Ramos (cell line): ENCODE measurements around the gene CAMK2D.

ENCODE experiments used
- in situ Hi-C: fragments of 300-500 bp; cut with MboI; formaldehyde crosslinking; loops from one replicate; pipeline ENCODE4 v1.14.3; 2022; ENCODE audit warnings: low sequenced_read_pairs; ENCODE audit not compliant: unreplicated experiment

CAMK2D gene

DNA sequence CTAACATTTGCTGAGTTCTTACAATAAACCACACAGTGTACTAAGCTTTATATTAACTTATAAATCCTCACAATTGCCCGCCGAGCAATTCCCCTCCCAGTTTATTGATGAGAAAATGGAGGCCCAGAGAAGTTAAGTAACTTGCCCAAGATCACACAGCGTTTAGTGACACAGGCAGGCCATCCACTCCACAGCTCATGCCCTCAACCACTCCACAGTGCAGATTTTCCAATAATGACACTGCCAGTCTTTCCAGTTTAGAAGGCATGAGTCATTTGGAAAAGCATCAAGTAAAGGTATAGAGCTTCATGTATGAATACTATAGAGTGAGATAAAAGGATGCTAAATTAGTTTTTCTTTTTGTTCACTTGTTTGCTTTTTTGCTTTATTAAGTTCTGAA, 208.5 kb downstream of the CAMK2D start:
- in situ Hi-C loops: loop anchor here (25.0 kb wide), 1 partner anchor 1266 kb away; the partner anchor contains the start of genes ALPK1 and TIFA

GRCh38 chr4:113550510-113550909, 211.0 kb downstream of the CAMK2D start:
- in situ Hi-C loops: loop anchor here (25.0 kb wide), 1 partner anchor 1263 kb away; the partner anchor contains the start of genes ALPK1 and TIFA

GRCh38 chr4:113548303-113548702, 213.2 kb downstream of the CAMK2D start:
- in situ Hi-C loops: loop anchor here (5.0 kb wide), 1 partner anchor 214 kb away; the partner anchor contains the start of gene CAMK2D

GRCh38 chr4:113547487-113548042, 214.0 kb downstream of the CAMK2D start:
- in situ Hi-C loops: loop anchor here (5.0 kb wide), 1 partner anchor 215 kb away; the partner anchor contains the start of gene CAMK2D

GRCh38 chr4:113541933-113542332, 219.6 kb downstream of the CAMK2D start:
- in situ Hi-C loops: no loop called here

DNA sequence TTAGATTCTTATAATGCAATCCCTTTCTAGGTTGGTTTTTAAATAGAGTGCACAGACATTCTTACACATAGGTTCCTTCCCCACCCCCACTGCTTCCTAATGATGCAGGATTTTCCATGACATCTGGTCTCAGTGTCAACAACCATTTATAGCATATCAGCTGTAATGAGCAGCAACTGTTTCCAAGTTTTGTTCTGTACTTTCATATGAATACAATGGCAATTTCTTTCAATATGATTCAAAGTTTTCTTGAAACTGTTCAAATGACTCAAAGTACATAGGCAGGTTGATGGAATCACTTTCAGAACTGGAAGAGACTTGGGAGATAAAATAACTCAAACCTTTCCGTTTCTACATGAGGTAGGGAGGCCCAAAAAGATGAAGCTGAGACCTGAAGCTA, 220.7 kb downstream of the CAMK2D start:
- in situ Hi-C loops: no loop called here

- in situ Hi-C loops: no loop called here
These were observed 222.1 kb downstream of the CAMK2D start for GRCh38 chr4:113539408-113539807.

DNA sequence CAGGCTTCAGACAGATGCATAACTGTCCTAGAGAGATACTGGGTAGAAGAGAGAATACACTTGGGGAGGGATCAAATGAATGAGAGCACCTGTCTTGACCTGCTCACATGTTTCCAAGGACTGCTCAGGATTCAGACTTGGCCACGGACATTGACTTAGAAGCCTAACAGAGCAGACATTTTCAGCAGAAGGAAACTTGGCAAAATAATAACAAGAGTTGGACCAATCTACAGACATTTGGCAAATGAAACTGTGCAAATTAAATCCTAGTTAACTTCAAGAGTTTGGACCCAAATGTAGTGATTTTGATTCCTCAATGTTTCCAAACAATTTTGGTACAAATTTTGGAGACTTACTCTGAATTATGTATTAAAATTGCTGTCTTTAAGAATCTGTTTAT, 223.9 kb downstream of the CAMK2D start:
- in situ Hi-C loops: no loop called here

GRCh38 chr4:113537203-113537602, 224.3 kb downstream of the CAMK2D start:
- in situ Hi-C loops: no loop called here

- in situ Hi-C loops: no loop called here
These were observed 226.8 kb downstream of the CAMK2D start for GRCh38 chr4:113534711-113535110.

DNA sequence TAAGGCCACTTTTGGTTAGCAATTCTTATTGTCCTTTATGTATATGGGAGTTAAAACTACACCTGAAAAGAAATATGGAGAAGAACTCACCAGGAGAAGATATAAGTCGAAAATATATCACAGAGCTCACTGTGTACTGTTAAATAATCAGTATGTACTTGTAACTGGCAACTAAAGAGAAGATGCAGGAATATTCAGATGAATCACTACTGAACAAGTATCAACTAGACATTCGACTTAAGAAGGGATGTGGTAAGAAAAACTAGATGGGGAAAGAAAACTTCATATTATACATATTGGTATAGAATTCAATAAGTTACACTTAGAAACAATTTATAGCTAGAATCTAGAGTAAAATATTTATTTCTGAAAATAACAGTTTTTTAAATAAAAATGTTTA, 230.0 kb downstream of the CAMK2D start:
- in situ Hi-C loops: no loop called here

GRCh38 chr4:113528395-113528794, 233.1 kb downstream of the CAMK2D start:
- in situ Hi-C loops: no loop called here

- in situ Hi-C loops: no loop called here
These were observed 236.0 kb downstream of the CAMK2D start for GRCh38 chr4:113525521-113525920.

GRCh38 chr4:113524505-113525186, 236.9 kb downstream of the CAMK2D start:
- in situ Hi-C loops: no loop called here

DNA sequence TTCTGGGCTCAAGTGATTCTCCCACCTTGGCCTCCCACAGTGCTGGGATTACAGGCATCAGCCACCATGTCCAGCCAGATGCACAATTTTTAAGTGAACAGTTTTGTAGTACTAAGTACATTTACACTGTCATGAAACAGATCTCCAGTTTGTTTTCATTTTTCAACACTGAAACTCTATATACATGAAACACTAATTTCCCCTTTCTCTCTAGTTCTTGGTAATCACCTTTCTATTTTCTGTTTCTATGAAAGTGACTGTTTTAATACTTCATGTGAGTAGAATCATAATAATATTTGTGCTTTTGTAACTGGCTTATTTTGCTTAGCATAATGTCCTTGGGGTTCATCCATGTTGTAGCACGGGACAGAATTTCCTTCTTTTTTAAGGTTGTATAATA, 237.4 kb downstream of the CAMK2D start:
- in situ Hi-C loops: no loop called here

GRCh38 chr4:113522433-113522832, 239.1 kb downstream of the CAMK2D start:
- in situ Hi-C loops: no loop called here

- in situ Hi-C loops: no loop called here
These were observed 248.2 kb downstream of the CAMK2D start for GRCh38 chr4:113513382-113513781.

DNA sequence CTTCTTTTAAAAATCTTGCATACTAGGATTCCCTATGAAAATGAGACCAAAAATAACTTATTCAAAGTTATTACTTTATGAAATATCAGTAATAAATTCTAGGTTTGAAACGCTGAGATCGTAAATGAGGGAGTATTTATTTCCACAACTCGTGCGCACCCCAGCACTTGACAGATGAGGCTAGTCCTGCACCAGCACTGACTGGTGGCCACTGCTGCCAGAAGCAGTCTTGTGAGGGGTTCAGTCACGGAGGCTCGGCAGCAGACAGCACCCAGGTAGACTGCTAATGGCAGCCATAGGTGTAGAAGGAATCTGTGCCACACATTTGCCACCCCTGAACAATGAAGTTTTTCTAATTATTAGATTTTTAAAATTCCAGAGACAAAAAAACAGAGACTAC, 248.7 kb downstream of the CAMK2D start:
- in situ Hi-C loops: no loop called here

DNA sequence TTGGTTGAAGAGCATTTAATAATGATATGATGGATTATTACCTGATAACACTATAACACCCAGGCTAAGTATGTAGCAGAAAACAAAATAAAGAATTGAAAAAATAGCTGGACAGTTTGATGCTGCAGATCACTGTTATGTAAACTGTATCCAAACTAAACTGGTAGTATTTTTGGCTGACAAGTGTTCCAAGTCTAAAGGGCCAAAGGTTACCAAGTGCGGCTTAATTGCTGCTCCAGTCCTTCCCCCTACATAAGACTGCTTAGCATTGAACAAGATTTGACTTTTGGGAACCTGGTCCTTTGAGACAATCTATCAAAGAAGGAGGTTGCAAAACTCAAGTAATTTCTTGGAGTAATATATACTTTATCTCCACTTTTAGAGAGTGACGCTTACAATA, 249.6 kb downstream of the CAMK2D start:
- in situ Hi-C loops: no loop called here

DNA sequence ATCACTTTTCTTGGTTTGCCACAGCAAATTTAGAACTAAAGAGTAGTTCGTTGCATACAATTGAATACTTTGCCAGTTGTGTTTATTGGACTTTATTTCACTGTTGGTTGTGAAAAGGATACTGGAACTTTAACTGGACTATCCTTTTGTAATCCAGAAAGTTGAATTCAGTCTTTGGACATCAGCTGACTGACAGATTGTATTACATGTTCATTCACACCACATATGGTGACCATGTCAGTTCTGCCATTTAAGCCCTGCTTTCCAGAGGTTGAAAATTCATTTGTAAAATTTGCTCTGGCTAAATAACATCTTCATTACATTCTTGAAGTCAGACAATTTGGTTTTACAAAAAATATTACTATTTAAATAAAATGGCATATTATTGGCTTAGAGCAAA, 251.7 kb downstream of the CAMK2D start:
- in situ Hi-C loops: no loop called here

DNA sequence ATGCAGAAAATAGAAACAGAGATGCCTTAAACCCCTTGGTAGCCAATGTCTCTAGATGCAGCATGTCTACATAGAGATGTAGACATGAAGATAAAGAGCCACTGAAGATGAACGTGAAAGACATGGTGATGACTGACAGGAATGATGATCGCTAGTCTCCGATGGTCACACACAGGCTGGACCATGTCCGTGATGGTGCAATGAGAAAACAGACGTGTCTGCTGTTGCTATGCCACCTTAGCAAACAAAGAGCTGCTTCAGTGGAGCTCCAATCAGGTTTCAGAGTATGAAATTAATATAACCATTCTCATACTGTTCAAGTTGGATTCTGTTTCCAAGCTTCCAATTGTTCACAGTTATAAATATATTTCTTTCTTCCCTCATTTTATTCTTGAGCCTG, 256.5 kb downstream of the CAMK2D start:
- in situ Hi-C loops: no loop called here

DNA sequence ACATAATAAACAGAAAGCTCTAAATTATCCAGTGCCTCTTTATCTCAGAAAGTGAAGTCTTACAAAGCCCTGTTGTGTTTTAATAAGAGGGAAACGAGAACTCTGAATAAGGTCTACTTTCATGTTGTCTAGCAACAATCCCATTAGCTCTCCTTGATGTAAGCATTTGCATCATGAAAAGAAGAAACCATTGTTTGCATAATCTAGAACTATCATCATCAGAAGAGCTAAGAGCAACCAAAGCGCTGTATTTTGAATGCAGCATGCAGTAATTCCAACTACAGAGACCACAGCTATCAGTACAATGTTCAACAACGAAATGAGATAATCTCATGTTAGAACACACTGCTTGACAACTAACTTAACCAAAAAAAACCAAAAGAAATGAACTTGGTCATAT, 257.1 kb downstream of the CAMK2D start:
- in situ Hi-C loops: no loop called here
